Right lobe of liver (tissue), 4 donors: ENCODE results near the gene STING1.

Experiments
- CTCF ChIP-seq, 4 donors: fragments of 200-600 bp in 3 of 4; fragments of 450-650 bp in 1 of 4; IDR thresholded peaks; one replicate each; pipeline versions ENCODE4 v1.5.1 to v1.8.0; 2016 to 2022; ENCODE audit warnings: antibody characterized with exemption in 4 of 4, mild to moderate bottlenecking in 2 of 4
- POLR2A ChIP-seq: fragments of 450-650 bp; IDR thresholded peaks from one replicate; pipeline ENCODE4 v1.6.1; 2017; ENCODE audit warnings: antibody characterized with exemption, mild to moderate bottlenecking
- donor health status: DM: no; HTN: no; CAD: no.
- donor health status: DM: no; HTN: no; CAD: no.
- donor health status: DM: no; HTN: yes; CAD: no.

DNA sequence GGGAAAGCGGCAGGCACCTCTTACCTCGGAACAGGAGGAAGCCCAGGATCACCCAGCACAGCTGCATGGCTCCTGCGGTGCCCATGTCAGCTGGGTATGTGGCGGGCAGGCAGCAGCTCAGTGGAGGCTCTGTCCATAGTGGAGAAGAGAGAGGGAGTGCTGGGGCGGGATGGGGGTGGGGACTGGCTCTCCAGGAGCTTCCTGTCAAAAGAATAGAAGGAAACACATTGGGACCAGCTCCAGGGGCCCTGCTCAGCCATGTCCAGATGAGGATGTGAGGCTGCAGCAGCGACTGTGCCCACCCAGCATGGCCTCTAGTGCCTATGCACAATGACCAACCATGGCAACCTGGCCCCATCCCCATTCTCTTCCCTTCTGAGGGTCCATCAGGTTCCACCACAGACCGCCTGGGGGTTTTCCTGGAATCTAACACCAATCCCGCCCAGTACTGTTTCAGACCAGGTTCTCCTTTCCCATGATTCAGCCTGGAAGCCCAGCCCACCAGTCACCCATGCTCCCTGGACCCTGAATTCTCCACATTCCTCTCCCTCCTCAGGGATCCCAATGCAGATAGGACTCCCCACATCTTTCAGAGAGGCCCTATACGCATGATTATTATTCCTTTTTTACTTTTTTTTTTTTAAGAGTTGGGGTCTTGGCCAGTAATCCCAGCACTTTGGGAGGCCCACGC lies 19.8 kb downstream of the STING1 start, which contains the start of gene ECSCR:
- TF ChIP-seq CTCF (IDR thresholded peaks at IDR 0.05) (no peak), POLR2A (no peak)
